ENCODE results near the gene CELF4.

The CELF4 gene

GRCh38 chr18:37448946-37449345 lies 116.7 kb downstream of the CELF4 start:
- H3K4me3 ChIP-seq (ENCODE audit: insufficient read depth, low read depth, low read length, poor library complexity, severe bottlenecking) = no peak overlapping the region
- no peaks in the 10 kb centered on the region for H3K36me3 ChIP-seq (ENCODE audit: control insufficient read depth, insufficient read depth, low read length)
- no peaks in the 10 kb centered on the region for H3K27me3 ChIP-seq (replicated peaks; ENCODE audit: control insufficient read depth, insufficient read depth, low read length, poor library complexity, severe bottlenecking)
- DNase-seq = no peak
- no peak overlapping the region for H3K27ac ChIP-seq (ENCODE audit: insufficient read depth, low read length, poor library complexity, severe bottlenecking)
- no peaks in the 10 kb centered on the region for H3K4me1 ChIP-seq (ENCODE audit: control insufficient read depth, insufficient read depth, low read length, poor library complexity, severe bottlenecking)
- H3K9me3 ChIP-seq (ENCODE audit: control insufficient read depth, low read length) = no peaks in the 10 kb centered on the region

GRCh38 chr18:37447962-37448888 lies 117.4 kb downstream of the CELF4 start:
- Histone ChIP-seq H3K9me3 (ENCODE audit: control insufficient read depth, low read length) (no peaks in the 10 kb centered on the region), H3K36me3 (ENCODE audit: control insufficient read depth, insufficient read depth, low read length) (no peaks in the 10 kb centered on the region), H3K4me3 (ENCODE audit: insufficient read depth, low read depth, low read length, poor library complexity, severe bottlenecking) (no peak overlapping the region), H3K27me3 (replicated peaks; ENCODE audit: control insufficient read depth, insufficient read depth, low read length, poor library complexity, severe bottlenecking) (no peaks in the 10 kb centered on the region), H3K4me1 (ENCODE audit: control insufficient read depth, insufficient read depth, low read length, poor library complexity, severe bottlenecking) (no peaks in the 10 kb centered on the region), H3K27ac (ENCODE audit: insufficient read depth, low read length, poor library complexity, severe bottlenecking) (no peak overlapping the region)
- DNase-seq = no peak

- Histone ChIP-seq H3K36me3 (ENCODE audit: control insufficient read depth, insufficient read depth, low read length) (no peaks in the 10 kb centered on the region), H3K4me1 (ENCODE audit: control insufficient read depth, insufficient read depth, low read length, poor library complexity, severe bottlenecking) (no peaks in the 10 kb centered on the region), H3K4me3 (ENCODE audit: insufficient read depth, low read depth, low read length, poor library complexity, severe bottlenecking) (no peak overlapping the region), H3K27ac (ENCODE audit: insufficient read depth, low read length, poor library complexity, severe bottlenecking) (no peak overlapping the region), H3K27me3 (replicated peaks; ENCODE audit: control insufficient read depth, insufficient read depth, low read length, poor library complexity, severe bottlenecking) (no peaks in the 10 kb centered on the region), H3K9me3 (ENCODE audit: control insufficient read depth, low read length) (no peaks in the 10 kb centered on the region)
- DNase-seq = no peak
Measured at GRCh38 chr18:37445836-37446235, 119.8 kb downstream of the CELF4 start.

GRCh38 chr18:37445368-37445767 lies 120.2 kb downstream of the CELF4 start:
- H3K4me3 ChIP-seq (ENCODE audit: insufficient read depth, low read depth, low read length, poor library complexity, severe bottlenecking) = no peak overlapping the region
- no peaks in the 10 kb centered on the region for H3K4me1 ChIP-seq (ENCODE audit: control insufficient read depth, insufficient read depth, low read length, poor library complexity, severe bottlenecking)
- H3K9me3 ChIP-seq (ENCODE audit: control insufficient read depth, low read length) = no peaks in the 10 kb centered on the region
- no peaks in the 10 kb centered on the region for H3K36me3 ChIP-seq (ENCODE audit: control insufficient read depth, insufficient read depth, low read length)
- no peak for DNase-seq
- no peak overlapping the region for H3K27ac ChIP-seq (ENCODE audit: insufficient read depth, low read length, poor library complexity, severe bottlenecking)
- no peaks in the 10 kb centered on the region for H3K27me3 ChIP-seq (replicated peaks; ENCODE audit: control insufficient read depth, insufficient read depth, low read length, poor library complexity, severe bottlenecking)

- no peak for DNase-seq
- Histone ChIP-seq H3K4me3 (ENCODE audit: insufficient read depth, low read depth, low read length, poor library complexity, severe bottlenecking) (no peak overlapping the region), H3K27ac (ENCODE audit: insufficient read depth, low read length, poor library complexity, severe bottlenecking) (no peak overlapping the region), H3K27me3 (replicated peaks; ENCODE audit: control insufficient read depth, insufficient read depth, low read length, poor library complexity, severe bottlenecking) (no peaks in the 10 kb centered on the region), H3K9me3 (ENCODE audit: control insufficient read depth, low read length) (no peaks in the 10 kb centered on the region), H3K4me1 (ENCODE audit: control insufficient read depth, insufficient read depth, low read length, poor library complexity, severe bottlenecking) (no peaks in the 10 kb centered on the region), H3K36me3 (ENCODE audit: control insufficient read depth, insufficient read depth, low read length) (no peaks in the 10 kb centered on the region)
Measured at GRCh38 chr18:37443325-37444055, 122.1 kb downstream of the CELF4 start.

GRCh38 chr18:37442477-37442876 lies 123.1 kb downstream of the CELF4 start:
- Histone ChIP-seq H3K27me3 (replicated peaks; ENCODE audit: control insufficient read depth, insufficient read depth, low read length, poor library complexity, severe bottlenecking) (no peaks in the 10 kb centered on the region), H3K27ac (ENCODE audit: insufficient read depth, low read length, poor library complexity, severe bottlenecking) (no peak overlapping the region), H3K9me3 (ENCODE audit: control insufficient read depth, low read length) (no peaks in the 10 kb centered on the region), H3K36me3 (ENCODE audit: control insufficient read depth, insufficient read depth, low read length) (no peaks in the 10 kb centered on the region), H3K4me3 (ENCODE audit: insufficient read depth, low read depth, low read length, poor library complexity, severe bottlenecking) (no peak overlapping the region), H3K4me1 (ENCODE audit: control insufficient read depth, insufficient read depth, low read length, poor library complexity, severe bottlenecking) (no peaks in the 10 kb centered on the region)
- DNase-seq = no peak

GRCh38 chr18:37441821-37442220 lies 123.8 kb downstream of the CELF4 start:
- no peaks in the 10 kb centered on the region for H3K36me3 ChIP-seq (ENCODE audit: control insufficient read depth, insufficient read depth, low read length)
- H3K27ac ChIP-seq (ENCODE audit: insufficient read depth, low read length, poor library complexity, severe bottlenecking) = no peak overlapping the region
- no peaks in the 10 kb centered on the region for H3K9me3 ChIP-seq (ENCODE audit: control insufficient read depth, low read length)
- no peaks in the 10 kb centered on the region for H3K4me1 ChIP-seq (ENCODE audit: control insufficient read depth, insufficient read depth, low read length, poor library complexity, severe bottlenecking)
- DNase-seq = no peak
- H3K4me3 ChIP-seq (ENCODE audit: insufficient read depth, low read depth, low read length, poor library complexity, severe bottlenecking) = no peak overlapping the region
- H3K27me3 ChIP-seq (replicated peaks; ENCODE audit: control insufficient read depth, insufficient read depth, low read length, poor library complexity, severe bottlenecking) = no peaks in the 10 kb centered on the region

GRCh38 chr18:37440206-37440605 lies 125.4 kb downstream of the CELF4 start:
- Histone ChIP-seq H3K4me1 (ENCODE audit: control insufficient read depth, insufficient read depth, low read length, poor library complexity, severe bottlenecking) (no peaks in the 10 kb centered on the region), H3K9me3 (ENCODE audit: control insufficient read depth, low read length) (no peaks in the 10 kb centered on the region), H3K4me3 (ENCODE audit: insufficient read depth, low read depth, low read length, poor library complexity, severe bottlenecking) (no peak overlapping the region), H3K36me3 (ENCODE audit: control insufficient read depth, insufficient read depth, low read length) (no peaks in the 10 kb centered on the region), H3K27ac (ENCODE audit: insufficient read depth, low read length, poor library complexity, severe bottlenecking) (no peak overlapping the region), H3K27me3 (replicated peaks; ENCODE audit: control insufficient read depth, insufficient read depth, low read length, poor library complexity, severe bottlenecking) (no peaks in the 10 kb centered on the region)
- no peak for DNase-seq

- DNase-seq = no peak
- Histone ChIP-seq H3K27ac (ENCODE audit: insufficient read depth, low read length, poor library complexity, severe bottlenecking) (no peak overlapping the region), H3K9me3 (ENCODE audit: control insufficient read depth, low read length) (no peaks in the 10 kb centered on the region), H3K36me3 (ENCODE audit: control insufficient read depth, insufficient read depth, low read length) (no peaks in the 10 kb centered on the region), H3K4me3 (ENCODE audit: insufficient read depth, low read depth, low read length, poor library complexity, severe bottlenecking) (no peak overlapping the region), H3K4me1 (ENCODE audit: control insufficient read depth, insufficient read depth, low read length, poor library complexity, severe bottlenecking) (no peaks in the 10 kb centered on the region), H3K27me3 (replicated peaks; ENCODE audit: control insufficient read depth, insufficient read depth, low read length, poor library complexity, severe bottlenecking) (no peaks in the 10 kb centered on the region)
Measured at GRCh38 chr18:37438417-37439180, 127.0 kb downstream of the CELF4 start.

All from effector memory CD4-positive, alpha-beta T cell (primary cell).